ENCODE data around the gene PCDH9. TPM values are rescaled to one million over a fixed set of nuclear protein-coding genes. Genes with fewer than 3 reads are reported as not detected.

Gene PCDH9
- total and polyA plus RNA-seq, 2 experiments from 2014 or later, result 0.31 to 0.52 TPM

DNA sequence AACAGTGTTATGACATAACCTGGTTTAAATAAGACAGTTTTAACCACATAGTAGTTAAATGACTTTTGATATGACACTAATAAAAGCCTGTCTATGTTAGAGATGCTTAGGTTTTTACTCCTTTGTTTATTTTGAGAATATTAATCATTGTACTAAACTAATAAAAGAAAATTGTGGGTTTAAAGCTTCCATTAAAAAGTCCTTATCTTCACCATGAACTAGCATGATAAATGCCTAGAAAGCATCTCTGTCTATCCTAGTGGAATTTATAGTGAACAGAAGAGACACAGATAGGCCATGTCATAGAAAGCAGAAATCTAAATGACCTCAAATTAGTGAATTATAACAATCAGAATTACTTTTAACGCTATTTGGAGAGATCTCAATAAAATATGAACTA is 255.2 kb downstream of the PCDH9 start (continued):
- TF ChIP-seq, protein P1, sequence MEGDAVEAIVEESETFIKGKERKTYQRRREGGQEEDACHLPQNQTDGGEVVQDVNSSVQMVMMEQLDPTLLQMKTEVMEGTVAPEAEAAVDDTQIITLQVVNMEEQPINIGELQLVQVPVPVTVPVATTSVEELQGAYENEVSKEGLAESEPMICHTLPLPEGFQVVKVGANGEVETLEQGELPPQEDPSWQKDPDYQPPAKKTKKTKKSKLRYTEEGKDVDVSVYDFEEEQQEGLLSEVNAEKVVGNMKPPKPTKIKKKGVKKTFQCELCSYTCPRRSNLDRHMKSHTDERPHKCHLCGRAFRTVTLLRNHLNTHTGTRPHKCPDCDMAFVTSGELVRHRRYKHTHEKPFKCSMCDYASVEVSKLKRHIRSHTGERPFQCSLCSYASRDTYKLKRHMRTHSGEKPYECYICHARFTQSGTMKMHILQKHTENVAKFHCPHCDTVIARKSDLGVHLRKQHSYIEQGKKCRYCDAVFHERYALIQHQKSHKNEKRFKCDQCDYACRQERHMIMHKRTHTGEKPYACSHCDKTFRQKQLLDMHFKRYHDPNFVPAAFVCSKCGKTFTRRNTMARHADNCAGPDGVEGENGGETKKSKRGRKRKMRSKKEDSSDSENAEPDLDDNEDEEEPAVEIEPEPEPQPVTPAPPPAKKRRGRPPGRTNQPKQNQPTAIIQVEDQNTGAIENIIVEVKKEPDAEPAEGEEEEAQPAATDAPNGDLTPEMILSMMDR (conservative IDR thresholded peaks at IDR 0.05; ENCODE audit: low read depth in 2 of 2), result no peak
- TF ChIP-seq, protein P2, sequence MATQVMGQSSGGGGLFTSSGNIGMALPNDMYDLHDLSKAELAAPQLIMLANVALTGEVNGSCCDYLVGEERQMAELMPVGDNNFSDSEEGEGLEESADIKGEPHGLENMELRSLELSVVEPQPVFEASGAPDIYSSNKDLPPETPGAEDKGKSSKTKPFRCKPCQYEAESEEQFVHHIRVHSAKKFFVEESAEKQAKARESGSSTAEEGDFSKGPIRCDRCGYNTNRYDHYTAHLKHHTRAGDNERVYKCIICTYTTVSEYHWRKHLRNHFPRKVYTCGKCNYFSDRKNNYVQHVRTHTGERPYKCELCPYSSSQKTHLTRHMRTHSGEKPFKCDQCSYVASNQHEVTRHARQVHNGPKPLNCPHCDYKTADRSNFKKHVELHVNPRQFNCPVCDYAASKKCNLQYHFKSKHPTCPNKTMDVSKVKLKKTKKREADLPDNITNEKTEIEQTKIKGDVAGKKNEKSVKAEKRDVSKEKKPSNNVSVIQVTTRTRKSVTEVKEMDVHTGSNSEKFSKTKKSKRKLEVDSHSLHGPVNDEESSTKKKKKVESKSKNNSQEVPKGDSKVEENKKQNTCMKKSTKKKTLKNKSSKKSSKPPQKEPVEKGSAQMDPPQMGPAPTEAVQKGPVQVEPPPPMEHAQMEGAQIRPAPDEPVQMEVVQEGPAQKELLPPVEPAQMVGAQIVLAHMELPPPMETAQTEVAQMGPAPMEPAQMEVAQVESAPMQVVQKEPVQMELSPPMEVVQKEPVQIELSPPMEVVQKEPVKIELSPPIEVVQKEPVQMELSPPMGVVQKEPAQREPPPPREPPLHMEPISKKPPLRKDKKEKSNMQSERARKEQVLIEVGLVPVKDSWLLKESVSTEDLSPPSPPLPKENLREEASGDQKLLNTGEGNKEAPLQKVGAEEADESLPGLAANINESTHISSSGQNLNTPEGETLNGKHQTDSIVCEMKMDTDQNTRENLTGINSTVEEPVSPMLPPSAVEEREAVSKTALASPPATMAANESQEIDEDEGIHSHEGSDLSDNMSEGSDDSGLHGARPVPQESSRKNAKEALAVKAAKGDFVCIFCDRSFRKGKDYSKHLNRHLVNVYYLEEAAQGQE (IDR thresholded peaks at IDR 0.05; ENCODE audit: unreplicated experiment), result no peak
- no peak for TF ChIP-seq EZH2phosphoT487 (IDR thresholded peaks at IDR 0.05; ENCODE audit: unreplicated experiment)
- TF ChIP-seq EZH2 (IDR thresholded peaks at IDR 0.05; ENCODE audit: low read depth, unreplicated experiment), result no peak

DNA sequence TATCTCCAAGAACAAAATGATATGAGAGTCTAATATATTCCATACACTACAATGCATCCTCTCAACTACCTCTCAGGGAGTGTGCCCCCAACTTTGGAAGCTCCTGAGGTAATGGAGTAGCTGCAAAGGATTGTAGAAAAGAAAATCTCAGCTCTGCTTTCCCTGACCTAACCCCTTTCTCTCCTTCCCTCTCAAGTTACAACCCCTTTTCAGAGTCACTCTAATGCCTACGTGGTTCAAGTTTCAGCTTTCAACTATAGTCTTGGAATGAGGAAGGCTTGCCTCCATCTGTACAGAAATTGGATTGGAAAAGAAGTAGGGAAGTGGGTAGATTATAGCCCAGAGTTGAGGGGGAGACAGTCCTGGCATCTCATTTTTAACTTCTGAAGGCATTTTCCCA is 256.0 kb downstream of the PCDH9 start:
- no peaks in the 10 kb centered on the region for H3K27me3 ChIP-seq (ENCODE audit: insufficient read depth)
- H3K27me3 Mint-ChIP-seq (ENCODE audit: insufficient read depth, low read depth, poor library complexity), result peaks cover 2% of the 10 kb centered on the region
- TF ChIP-seq EZH2 (IDR thresholded peaks at IDR 0.05; ENCODE audit: low read depth, unreplicated experiment), result no peak
- no peak for TF ChIP-seq EZH2phosphoT487 (IDR thresholded peaks at IDR 0.05; ENCODE audit: unreplicated experiment)
- TF ChIP-seq, protein P1 (conservative IDR thresholded peaks at IDR 0.05; ENCODE audit: low read depth in 2 of 2), result no peak
- TF ChIP-seq NANOG (IDR thresholded peaks at IDR 0.05; ENCODE audit: borderline replicate concordance), result no peak
- TF ChIP-seq STAT1 (IDR thresholded peaks at IDR 0.05; ENCODE audit: unreplicated experiment), result no peak
- H3K9me3 Mint-ChIP-seq, result no peaks in the 10 kb centered on the region
- no peak overlapping the region for H3K4me3 Mint-ChIP-seq
- peaks cover 21% of the 10 kb centered on the region for H3K4me1 Mint-ChIP-seq
- peaks cover 13% of the 10 kb centered on the region for H3K4me1 ChIP-seq (ENCODE audit: insufficient read depth)
- no peaks in the 10 kb centered on the region for H3K36me3 Mint-ChIP-seq (ENCODE audit: low read depth)
- ATAC-seq (peak; percentile 63), DNase-seq (ENCODE audit: low spot score) (peak; percentile 37)
- H4K20me1 ChIP-seq (replicated peaks; ENCODE audit: insufficient read depth), result no peaks in the 10 kb centered on the region
- H3K79me2 ChIP-seq (replicated peaks; ENCODE audit: insufficient read depth), result no peaks in the 10 kb centered on the region
- H3K36me3 ChIP-seq (ENCODE audit: insufficient read depth), result no peaks in the 10 kb centered on the region
- H3F3A ChIP-seq (replicated peaks; ENCODE audit: low read depth), result no peaks in the 10 kb centered on the region
- no peaks in the 10 kb centered on the region for H3K9me2 ChIP-seq (ENCODE audit: insufficient read depth)
- 0 out of 2 replicates have a peak overlapping the region, but pooled peaks have one; percentile 6 for H3K4me2 ChIP-seq
- H2AFZ ChIP-seq, result peak overlapping the region; percentile 57
- no peak overlapping the region for H3K4me3 ChIP-seq
- no peak overlapping the region for H3K27ac ChIP-seq (ENCODE audit: low read depth)
- H3K27ac Mint-ChIP-seq, result no peak overlapping the region

Data from GM23338 (cell line).